ENCODE data around the gene NOS3.
"Not testable (repeated sequence)": the region's sequence is repeated elsewhere in the genome, so short reads cannot be mapped to it uniquely, and the experiment has no call there.

The NOS3 gene

DNA sequence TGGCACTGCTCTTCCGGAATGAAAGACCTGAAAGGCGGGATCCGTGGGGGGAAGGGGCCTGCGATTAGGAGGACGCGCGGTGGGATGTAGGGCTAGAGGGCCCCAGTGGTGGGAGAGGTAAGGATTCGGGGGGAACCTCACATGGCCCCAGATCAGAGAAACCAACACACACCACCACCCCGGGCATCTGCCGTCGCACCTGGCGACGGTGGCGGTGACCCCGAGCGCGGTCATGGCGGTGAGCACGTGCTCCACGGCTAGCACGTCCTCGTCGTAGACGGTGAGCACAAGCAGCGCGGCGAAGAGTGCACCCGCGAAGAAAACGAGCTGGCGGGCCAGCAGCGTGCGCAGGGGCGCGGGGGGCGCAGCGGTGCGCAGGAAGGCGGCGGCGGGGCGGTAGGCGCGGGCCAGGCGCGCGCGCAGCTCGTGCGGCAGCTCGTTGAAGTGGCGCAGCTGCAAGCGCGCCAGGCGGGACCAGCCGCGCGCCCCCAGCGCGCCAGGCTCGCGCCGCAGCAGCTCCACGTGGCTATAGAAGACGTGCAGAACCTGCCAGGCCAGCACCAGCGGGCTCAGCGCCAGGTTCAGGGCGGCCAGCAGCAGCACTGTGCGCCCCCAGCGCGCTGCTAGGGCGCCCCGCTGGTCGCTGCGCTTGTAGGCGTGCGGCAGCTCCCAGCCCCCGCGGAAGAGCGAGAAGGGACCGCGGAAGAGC, 27.8 kb downstream of the NOS3 start:
- peak; percentile 40 for DNase-seq

DNA sequence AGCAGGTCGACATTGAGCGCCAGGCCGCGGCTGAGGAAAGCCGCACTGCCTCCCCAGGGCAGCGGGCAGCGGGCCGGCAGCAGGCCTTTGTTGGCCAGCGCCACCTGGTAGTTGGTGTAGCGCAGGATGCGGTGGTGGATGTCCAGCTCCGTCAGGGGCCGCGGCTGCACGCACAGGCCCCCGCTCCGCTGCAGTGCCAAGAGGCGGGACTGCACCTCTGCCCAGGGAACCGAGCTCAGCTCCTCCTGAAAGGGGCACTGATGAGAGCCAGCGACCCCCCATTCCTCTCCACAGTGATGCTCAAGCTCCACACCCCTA, 28.3 kb downstream of the NOS3 start:
- DNase-seq = no peak

- no peak for DNase-seq
These were observed 29.4 kb downstream of the NOS3 start for GRCh38 chr7:151020231-151020630.

GRCh38 chr7:151023232-151023631, 32.4 kb downstream of the NOS3 start:
- DNase-seq = no peak

- no peak for DNase-seq
These were observed 33.7 kb downstream of the NOS3 start, which contains the start of gene ATG9B for GRCh38 chr7:151024435-151025056. Gene ATG9B (minus strand): TSS chr7:151024494. CDS start chr7:151024423, 71 bp downstream.

DNA sequence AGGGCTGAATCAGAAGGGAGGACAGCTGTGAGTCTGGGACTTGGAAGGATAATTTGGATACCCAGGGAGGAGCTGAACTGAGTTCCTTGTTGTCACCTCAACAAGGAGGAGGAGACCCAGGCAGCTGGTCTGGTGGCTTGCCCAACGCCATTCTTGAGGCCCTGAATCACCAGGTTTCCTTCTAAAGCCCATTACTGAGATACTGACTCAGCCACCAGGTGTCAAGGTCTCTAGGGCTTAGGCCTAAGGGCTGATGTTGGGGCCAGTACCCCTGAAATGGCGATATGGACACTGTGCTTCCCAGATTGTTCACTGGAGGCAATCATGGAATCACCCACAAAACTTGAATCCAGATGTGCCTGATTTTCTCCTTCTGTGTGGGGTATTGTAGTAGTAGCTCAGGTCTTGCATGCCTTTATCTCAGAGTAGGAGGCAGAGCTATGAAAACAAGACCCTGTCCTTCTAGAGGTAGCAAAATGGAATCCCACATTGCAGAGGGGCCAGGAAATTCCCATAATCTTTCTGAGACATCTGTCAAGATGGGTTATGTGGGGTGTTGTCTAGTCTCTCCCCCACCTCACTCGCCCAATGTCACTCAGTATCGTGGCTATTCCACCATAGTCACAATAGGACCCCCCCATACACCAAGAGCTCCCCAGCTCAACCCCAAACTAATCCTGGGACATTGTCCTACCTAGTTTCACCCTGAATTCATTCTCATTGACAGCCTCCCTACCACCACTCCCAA, 35.3 kb downstream of the NOS3 start:
- no peak for DNase-seq

- DNase-seq = not testable (repeated sequence)
These were observed 36.2 kb downstream of the NOS3 start for GRCh38 chr7:151026771-151027727.

DNA sequence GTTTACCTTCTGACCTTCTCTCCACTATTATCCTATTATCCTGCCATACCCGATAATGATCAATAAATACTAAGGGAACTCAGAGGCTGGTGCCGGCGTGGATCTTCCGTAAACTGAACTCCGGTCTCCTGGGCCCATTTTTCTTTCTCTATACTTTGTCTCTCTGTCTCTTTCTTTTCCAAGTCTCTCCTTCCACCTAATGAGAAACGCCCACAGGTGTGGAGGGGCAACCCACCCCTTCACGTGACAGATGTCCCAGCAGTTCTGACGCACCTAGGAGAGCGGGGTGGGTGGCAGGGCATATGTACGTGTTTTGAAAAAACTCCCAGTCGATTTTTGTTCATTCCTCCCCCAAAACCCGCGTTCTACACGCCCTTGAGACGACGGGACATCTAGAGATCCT, 36.9 kb downstream of the NOS3 start:
- DNase-seq = not testable (repeated sequence)

DNA sequence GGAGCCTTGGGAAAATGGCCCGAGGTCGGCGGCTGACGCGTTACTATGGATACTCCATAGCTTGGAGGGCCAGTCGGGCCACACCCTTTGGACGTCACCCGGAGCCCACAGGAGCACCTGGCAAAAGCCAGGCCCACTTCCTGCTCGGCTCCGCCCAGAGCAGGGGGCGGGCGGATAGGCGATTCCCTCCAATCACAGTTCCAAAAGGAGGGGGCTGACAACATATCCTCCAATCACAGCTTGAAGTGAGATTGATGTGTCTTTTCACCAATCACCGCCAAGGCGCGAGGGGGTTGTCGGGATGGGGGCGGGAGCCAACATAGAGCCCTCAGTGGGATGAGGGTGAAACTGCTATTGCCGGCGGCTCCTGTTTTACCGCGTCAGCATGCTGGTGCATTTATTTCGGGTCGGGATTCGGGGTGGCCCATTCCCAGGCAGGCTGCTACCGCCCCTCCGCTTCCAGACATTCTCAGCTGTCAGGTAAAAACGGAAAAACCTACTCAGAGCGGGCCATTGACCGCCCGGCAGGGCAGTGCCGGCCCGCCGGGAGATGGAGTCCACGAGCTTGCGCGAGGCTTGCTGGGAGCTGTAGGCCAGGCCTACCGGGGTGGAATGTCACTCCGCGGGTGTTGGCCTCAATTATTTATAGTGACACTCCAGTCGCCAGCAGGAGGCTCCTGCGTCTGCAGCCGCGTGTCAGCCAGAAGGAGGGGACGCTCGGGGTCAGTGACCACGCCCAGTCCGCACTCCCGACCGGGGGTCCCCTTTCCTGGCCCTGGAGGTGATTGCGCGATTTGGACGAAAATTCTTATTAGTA, 37.5 kb downstream of the NOS3 start, which contains the start of gene ABCB8:
Gene ABCB8 (plus strand): TSS at position 320 of the 817 bp plus-strand sequence. CDS start 66 bp downstream, at position 386.
- peak; percentile 99 for DNase-seq

GRCh38 chr7:151028948-151029501, 38.2 kb downstream of the NOS3 start:
- DNase-seq = no peak

- DNase-seq = no peak
These were observed 40.2 kb downstream of the NOS3 start for GRCh38 chr7:151031011-151031410.

DNA sequence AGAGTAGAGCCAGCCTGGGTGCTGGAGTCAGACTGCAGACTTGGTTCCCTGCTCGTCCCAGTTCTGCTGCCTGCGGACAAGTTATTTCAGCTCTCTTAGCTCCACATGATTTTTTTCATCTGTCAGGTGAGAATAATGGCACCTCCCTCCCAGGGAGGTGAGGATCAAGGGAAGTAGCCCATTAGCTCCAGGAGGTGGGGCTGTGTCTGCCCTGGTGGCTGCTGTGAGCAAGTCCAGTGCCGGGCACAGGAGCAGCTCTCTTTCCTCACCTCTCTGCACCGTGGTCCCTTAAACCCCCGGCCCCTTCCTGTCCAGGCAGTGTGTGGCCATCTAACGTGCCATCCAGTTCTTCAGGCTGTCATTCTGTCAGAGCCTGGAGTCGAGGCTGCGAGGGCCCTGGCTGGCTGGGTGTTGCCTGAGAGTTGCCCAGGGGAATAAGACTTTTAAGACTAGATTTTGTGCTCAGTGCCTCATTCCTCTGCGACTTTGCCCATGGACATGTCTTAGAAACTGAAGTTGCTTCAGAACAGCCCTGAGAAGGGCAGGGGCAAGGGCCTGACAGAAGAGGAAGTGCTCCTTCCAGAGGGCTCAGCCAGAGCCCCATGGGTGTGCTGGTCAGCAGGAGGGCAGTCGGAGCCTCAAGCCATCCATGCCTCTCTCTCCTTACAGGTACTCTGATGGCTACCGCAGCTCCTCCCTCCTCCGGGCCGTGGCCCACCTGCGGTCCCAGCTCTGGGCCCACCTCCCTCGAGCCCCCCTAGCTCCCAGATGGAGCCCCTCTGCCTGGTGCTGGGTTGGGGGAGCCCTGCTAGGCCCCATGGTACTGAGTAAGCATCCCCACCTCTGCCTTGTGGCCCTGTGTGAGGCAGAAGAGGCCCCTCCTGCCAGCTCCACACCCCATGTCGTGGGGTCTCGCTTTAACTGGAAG, 42.4 kb downstream of the NOS3 start:
- DNase-seq = no peak

- DNase-seq = no peak
These were observed 43.0 kb downstream of the NOS3 start for GRCh38 chr7:151033864-151034249.

DNA sequence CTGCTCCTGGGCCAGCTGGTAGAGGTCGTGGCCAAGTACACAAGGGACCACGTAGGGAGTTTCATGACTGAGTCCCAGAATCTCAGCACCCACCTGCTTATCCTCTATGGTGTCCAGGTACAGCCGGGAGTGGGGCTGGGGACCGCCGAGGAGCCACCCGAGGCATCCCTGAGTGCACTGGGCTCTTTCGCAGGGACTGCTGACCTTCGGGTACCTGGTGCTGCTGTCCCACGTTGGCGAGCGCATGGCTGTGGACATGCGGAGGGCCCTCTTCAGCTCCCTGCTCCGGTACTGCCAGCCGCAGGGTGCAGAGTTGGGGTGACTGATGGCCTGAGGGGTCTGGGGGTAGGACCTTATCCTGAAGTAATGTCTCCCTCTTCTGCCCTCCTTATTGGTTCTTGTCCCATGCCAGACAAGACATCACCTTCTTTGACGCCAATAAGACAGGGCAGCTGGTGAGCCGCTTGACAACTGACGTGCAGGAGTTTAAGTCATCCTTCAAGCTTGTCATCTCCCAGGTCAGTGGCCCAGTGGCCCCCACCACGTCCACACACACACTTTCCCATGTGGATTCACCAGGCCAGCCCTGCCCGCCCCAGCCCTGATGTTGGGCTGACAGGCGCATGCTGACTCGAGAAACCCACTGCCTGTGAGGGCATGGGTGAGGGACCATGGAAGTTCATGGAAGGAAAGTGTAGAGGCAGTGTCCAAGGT, 43.7 kb downstream of the NOS3 start:
- no peak for DNase-seq

GRCh38 chr7:151035026-151035717, 44.4 kb downstream of the NOS3 start:
- no peak for DNase-seq

GRCh38 chr7:151035902-151036301, 45.1 kb downstream of the NOS3 start:
- no peak for DNase-seq

- peak; percentile 62 for DNase-seq
These were observed 48.4 kb downstream of the NOS3 start for GRCh38 chr7:151038951-151039849.
